NCI-H345 (cell line): ENCODE measurements around the gene YLPM1.
A peak's percentile ranks its signal among the peaks of the same experiment; 100 is the strongest.

ENCODE experiments used
- DNase-seq: peaks from one replicate; lab custom pipeline; 2025; lab: John Stamatoyannopoulos, UW

The YLPM1 gene

DNA sequence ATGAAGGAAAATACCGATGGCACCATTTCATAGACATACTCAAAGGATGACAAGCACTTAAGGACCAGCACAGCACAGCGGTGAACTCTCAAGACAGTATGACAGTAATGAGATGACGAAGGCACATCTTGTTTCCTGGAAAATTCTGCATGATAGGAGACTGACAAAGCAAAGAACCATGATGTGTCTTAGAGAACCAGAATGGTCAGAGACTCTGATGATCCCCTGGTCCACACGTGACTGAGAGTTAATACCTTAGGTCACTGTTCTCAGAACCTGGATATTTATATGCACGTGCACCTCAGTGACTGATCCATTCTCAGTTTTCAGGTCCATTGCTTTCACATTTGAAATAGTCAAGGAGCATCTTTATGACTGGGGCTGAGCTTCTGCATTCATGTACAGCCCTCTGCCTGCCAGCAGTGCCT is 77.5 kb downstream of the YLPM1 start:
- no peak for DNase-seq

DNA sequence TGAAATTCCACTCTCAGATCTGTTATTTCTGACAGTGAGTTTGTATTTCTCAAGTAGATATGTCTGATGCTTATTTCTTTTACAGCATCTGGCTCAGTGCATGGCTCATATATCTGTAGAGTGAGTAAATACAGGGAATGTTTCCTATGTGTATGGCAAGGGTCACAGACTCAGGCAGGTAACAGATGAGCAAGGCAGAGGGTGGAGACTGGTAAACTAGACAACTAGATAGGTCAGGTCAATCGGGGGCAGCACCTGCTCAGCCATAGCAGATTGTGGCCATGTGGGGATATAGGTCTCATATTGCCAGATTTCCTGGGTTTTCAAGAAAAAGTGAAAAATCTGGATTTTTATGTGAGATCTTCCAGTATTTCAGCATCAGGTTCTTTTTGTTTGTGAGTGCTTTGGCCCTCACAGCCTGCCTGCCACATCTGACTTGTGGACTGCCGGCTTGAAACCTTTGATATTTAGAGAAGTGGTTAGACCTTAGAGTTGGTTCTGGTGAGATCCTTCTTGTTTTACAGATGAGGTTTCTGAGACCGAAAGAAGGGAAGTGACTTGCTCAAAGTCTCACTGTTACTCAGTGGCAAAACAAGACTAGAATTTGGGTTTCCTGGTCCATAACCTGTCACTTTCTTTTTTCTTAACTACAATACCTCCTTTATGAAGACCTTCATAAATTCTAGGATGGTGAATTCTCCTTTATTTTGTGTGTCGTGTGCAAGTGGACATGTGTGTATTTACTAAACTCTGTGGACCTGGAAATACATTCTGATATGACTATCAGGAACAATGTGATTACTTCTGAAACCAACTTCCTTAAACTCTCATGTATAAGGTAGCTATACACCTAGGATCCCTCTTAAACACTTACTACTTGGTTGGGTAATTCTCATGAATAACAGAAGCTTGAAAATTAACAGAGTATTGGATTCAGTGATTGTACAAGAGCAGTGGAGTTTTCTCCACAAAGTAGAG is 78.4 kb downstream of the YLPM1 start:
- no peak for DNase-seq

- DNase-seq = no peak
Observed at GRCh38 chr14:74843653-74844052, 80.5 kb downstream of the YLPM1 start.

GRCh38 chr14:74846168-74846567 is 83.1 kb downstream of the YLPM1 start:
- no peak for DNase-seq

GRCh38 chr14:74846968-74847665 is 84.0 kb downstream of the YLPM1 start:
- no peak for DNase-seq

GRCh38 chr14:74848768-74849167 is 85.7 kb downstream of the YLPM1 start:
- DNase-seq = no peak

GRCh38 chr14:74852922-74853530 is 89.9 kb downstream of the YLPM1 start:
- DNase-seq = no peak

- no peak for DNase-seq
Observed at GRCh38 chr14:74853581-74853980, 90.5 kb downstream of the YLPM1 start.

DNA sequence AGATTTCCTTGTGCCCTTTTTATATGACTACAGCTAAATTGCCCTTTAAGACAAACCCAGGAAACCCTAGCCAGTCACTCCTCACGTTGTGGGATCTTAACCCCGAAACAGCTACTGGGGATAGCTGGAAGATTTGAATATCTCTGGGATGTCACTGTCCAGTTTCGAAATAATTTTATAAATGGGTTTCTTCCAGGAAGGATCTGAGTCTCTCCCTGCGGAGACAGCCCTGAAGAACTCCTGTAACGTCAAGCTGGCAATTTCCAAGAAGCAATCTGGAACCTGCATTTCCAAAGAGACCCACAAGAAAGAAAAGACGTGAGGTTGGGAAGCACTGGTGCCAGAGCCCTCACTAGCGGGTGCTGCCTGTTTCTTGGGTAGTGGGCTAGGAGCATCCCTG is 91.9 kb downstream of the YLPM1 start:
- DNase-seq = no peak

DNA sequence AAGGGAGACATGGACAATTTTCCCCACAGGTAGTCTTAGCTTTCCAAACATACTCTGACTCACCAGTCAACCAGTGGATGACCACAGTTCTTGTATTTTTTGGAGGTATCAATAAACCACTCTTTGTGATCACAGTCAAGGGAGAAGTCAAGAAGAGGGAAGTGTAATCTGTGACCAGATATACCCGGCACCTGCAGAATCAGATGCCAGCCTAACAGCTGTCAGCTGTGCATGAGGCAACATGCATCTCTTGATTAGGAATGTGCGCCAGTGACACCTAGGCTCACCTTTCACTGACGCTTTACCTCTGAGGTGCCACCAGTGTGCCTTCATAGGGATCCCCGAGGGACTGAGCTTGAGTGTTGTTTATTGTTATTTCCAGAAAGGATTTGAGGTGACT is 92.8 kb downstream of the YLPM1 start:
- no peak for DNase-seq

- no peak for DNase-seq
Observed at GRCh38 chr14:74856366-74856765, 93.2 kb downstream of the YLPM1 start.

GRCh38 chr14:74858022-74858421 is 94.9 kb downstream of the YLPM1 start:
- DNase-seq = no peak

GRCh38 chr14:74859757-74860552 is 96.8 kb downstream of the YLPM1 start:
- DNase-seq = no peak

DNA sequence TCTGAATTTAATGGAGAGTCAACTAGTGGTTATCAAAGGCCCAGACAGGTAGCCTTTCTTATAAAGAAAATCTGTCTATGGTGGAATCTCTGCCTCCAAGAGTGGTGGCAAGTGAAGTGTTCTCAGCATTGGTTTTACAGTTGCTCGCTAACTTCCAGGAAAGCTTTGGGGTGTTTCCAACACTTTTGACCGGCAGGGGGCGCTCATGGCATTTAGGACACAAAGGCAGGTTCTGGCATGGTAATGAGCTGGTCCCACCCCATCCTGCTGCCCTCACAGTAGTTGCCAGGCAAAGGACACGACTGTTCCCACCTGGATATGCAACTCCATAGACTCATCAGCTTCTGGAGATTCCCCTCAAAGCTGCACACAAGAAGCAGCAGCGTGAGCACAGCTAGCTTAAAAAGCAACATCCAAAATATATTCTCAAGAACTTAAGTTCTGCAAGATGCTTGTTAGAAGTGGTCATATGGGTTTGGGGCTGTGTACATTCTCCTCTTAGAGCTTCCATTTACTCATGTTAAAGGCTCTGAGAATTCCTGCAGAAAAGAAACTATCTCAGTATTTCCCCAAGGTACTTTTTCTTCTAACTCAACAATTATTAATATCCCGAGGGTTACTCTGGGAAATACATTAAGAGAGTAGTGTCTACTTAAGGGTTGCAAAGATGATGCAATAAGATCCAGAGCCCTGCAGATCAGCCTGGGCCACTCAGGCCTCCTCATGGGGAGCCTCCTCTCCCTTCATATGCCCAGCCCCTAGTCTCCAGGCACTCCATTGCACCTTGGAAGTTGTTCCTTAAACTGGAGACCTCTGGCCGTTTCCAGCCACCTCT is 98.0 kb downstream of the YLPM1 start:
- peak; percentile 88 for DNase-seq

DNA sequence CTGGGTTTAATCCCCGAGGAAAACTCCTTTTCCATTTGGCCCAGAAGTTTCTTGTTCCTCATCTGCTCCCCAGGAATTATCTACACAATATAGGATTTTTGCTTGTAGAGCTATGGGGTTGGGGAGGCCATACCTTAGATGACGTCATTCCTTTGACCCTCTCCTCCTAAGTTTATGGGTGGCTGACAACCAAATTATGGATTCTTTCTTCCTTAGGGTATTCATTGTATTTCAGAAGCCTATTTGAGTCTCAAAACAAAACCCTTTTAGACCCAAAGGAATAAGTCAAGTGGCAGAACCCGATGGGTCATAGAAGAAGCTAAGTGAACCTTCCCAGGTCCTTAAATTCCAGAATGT is 98.6 kb downstream of the YLPM1 start:
- DNase-seq = no peak

DNA sequence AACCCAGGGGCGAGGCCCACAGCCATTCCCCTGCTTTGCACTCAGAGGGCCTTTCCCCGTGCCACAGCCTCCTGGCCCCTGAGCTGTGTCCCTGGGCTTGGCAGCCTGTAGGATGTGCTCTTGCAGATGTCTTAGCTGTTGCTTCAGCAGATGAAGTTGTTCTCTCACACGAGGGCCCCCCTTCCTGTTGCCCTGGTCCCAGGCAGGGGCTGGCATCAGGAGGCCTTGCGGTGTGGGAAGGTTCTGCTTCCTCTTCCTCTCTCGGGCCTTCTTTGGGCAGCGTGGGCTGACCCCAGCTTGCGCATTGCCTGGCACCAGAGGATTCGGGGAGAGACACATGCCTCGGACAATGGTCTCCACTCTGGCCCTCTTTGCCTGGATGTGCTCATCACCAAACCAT is 100.2 kb downstream of the YLPM1 start:
- DNase-seq = no peak

DNA sequence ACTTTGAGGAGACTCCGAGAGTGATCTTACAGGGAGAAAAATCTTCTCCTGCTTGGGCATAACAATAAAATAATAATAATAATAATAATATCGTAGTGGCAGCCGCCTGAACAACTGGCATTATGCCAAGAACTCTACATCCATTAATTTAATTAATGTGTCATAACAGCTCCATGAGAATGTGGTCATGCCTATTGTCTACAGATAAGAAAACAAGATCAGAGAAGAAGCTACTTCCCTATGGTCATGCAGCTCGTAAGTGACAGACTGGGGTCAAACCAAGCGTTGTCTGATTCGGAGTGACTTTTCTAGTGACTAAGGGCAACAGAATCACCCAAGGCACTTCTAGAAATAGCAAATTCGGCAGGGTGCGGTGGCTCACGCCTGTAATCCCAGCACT is 101.1 kb downstream of the YLPM1 start:
- DNase-seq = no peak

GRCh38 chr14:74865156-74865555 is 102.0 kb downstream of the YLPM1 start:
- DNase-seq = peak; percentile 21

GRCh38 chr14:74866708-74867389 is 103.7 kb downstream of the YLPM1 start:
- DNase-seq = no peak

- no peak for DNase-seq
Observed at GRCh38 chr14:74867673-74868072, 104.6 kb downstream of the YLPM1 start.

GRCh38 chr14:74868739-74869138 is 105.6 kb downstream of the YLPM1 start:
- no peak for DNase-seq
